ENCODE results near the gene MIAT.
"Not testable (repeated sequence)": the region's sequence is repeated elsewhere in the genome, so short reads cannot be mapped to it uniquely, and the experiment has no call there.

MIAT gene

GRCh38 chr22:26701323-26701722, 43.9 kb downstream of the MIAT start:
- no peak for DNase-seq

- no peak for DNase-seq
Measured at GRCh38 chr22:26702906-26703830, 45.8 kb downstream of the MIAT start.

DNA sequence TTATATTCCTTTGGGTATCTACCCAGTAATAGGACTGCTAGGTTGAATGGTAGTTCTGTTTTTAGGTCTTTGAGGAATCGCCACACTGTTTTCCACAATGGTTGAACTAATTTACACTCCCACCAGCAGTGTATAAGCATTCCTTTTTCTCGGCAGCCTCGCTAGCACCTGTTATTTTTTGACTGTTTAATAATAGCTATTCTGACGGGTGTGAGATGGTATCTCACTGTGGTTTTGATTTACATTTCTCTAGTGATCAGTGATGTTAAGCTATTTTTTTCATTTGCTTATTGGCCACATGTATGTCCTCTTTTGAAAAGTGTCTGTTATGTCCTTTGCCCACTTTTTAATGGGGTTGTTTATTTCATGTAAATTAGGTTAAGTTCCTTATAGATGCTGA, 48.0 kb downstream of the MIAT start:
- not testable (repeated sequence) for DNase-seq

GRCh38 chr22:26707090-26707489, 49.7 kb downstream of the MIAT start:
- DNase-seq: no peak

DNA sequence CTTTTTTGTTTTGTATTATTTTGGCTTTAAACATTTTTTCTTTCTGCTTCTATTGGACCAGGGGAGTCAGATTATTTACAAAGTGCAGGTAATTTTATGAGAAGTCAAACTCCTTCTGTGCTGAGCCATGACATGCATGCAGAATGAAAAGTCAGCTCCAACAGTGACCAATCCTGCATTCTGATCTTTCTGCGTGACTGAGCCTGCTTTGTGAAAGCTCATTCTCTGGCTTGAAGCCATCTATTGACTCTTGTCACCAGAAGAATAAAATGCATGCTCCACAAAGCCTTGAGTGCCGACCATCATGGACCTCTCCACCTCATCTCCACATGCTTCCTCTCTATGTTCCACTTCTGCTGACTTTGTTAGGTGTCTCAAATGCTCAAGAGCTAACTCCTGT, 50.2 kb downstream of the MIAT start:
- DNase-seq: peak; percentile 0

DNA sequence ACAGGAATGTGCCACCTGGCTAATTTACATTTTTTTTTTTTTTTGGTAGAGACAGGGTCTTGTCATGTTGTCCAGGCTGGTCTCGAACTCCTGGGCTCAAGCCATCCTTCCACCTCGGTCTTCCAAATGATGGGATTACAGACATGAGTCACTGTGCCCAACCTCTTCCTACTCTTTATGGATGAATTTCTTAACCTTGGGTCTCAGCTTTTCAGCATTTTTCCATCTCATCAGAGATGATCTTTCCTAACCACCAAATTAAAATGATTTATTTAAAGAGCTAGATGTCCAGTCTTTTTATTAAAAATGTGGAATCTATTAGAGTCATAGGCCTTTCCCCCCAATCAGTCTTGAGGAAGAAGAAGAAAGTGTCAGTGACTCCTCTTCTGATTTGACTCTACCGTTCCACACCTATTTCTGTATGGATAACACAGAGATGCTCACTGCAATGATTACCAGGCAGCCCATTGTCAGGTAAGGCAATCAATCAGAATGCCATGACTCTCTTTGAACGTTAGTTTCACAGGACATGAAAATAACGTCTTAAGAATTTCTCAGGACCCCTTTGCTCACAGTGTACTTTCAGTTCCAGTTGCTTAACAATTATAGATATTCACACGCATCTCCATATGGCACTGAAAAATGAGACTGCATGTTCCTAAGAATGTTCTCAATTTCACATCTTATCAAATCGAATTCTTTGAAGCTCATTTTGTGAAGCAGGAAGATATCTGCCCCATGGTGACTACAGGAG, 51.0 kb downstream of the MIAT start:
- no peak for DNase-seq

GRCh38 chr22:26709617-26710390, 52.4 kb downstream of the MIAT start:
- DNase-seq: no peak

GRCh38 chr22:26711205-26711963, 54.0 kb downstream of the MIAT start:
- DNase-seq: no peak

DNA sequence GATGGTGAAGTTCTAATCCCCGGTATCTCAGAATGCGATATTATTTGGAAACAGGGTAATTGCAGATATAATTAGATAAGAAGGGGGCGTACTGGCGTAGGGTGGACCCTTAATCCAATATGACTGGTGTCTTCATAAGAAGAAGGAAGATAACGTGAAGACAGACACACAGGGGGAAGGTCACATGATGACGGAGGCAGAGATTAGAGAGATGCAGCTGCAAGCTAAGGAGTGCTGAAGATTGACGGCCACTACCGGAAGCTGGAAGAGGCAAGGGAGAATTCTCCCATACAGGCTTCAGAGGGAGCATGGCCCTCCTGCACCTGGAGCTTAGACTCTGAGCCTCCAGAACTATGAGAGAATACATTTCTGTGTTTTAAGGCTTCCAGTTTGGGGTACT, 54.8 kb downstream of the MIAT start:
- no peak for DNase-seq

DNA sequence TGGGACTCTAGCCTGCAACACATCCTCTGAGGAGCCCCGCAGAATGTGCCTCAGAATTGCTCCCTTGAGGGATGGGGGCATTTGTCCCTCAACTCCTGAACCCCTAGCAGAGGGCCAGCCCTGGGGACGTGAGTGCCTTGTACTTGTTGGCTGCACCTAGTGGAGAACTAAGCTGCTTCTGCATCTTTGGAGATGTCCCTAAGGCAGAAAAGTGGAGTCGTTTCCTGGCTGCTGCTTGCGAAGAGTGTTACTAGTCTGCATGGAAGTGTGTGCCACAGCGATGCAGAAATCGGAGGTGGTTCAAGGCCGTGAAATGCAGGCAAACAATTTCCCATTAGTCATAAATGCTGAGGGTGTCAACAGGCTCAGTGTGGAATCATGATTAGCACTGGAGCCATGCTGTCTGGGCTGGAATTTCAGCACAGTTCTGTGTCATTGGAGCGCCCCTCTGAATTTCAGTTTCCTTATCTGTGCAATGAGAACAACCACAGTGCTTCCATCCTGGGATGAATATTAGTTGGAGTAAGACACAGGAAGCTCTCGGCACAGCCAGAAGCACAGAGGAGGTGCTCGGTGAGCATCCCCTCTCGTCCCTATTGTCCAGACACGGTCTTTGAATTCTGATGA, 56.5 kb downstream of the MIAT start:
- no peak for DNase-seq

DNA sequence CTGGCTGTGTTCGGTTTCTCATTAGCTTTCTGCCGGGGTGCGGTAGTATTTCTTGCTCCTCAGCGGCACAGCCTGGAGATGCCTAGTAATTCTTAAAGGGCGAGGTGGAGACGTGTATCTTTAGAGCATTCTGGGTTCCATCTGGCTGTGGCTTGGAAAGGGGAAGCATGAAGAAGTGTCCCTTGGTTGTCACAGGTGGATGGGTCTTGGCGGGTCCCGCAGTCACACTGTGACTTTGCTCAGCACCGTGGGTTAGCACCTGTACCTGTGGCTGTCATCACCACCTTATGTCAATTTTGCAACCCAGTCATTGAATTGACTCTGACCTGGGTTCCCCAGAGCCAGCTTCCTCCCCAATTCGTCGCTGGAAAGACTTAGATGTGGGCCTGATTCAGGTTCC, 57.6 kb downstream of the MIAT start:
- no peak for DNase-seq

DNA sequence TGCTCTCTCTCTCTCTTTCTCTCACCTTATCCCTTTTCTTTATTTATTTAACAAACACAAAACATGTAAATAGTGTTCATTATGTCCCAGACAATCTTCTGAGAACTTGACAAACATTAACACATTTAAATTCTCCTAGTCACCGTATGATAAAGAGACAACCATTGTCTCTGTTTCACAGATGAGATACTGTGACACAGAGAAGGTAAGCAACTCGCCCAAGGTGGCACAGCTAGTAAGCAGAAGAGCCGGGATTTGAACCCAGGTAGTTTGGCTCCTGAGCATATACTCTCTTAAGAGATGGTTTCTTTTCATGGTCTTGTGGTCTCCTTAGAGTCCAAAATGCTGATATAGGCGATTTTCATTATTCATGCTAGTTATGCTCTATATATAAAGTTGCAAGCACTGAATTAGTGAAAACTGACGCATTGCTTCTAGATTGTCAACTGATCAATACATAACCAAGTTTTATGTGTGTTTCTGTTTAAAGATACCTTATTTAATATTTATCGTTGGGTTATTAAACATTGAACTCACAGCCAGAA, 58.1 kb downstream of the MIAT start:
- DNase-seq: no peak

GRCh38 chr22:26718488-26718887, 61.1 kb downstream of the MIAT start:
- no peak for DNase-seq

DNA sequence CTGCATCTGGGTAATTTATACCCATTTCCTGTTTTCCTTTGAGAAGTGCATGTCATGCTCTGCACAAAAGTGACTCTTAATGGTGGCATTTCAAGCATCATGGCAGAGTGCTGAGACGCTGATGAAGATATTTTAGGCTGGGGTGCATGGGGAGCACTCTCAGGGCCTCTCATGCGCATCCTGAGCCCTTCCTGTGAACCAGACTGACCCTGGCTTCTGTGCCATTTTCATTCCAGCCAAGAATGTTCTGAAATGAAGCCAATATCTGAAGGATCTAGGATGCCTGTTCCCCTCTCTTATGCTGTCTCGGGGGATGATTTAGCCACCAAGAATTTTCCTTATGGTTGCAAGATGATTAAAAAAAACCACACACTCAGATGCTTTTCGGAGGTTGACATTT, 61.5 kb downstream of the MIAT start:
- peak; percentile 44 for DNase-seq

DNA sequence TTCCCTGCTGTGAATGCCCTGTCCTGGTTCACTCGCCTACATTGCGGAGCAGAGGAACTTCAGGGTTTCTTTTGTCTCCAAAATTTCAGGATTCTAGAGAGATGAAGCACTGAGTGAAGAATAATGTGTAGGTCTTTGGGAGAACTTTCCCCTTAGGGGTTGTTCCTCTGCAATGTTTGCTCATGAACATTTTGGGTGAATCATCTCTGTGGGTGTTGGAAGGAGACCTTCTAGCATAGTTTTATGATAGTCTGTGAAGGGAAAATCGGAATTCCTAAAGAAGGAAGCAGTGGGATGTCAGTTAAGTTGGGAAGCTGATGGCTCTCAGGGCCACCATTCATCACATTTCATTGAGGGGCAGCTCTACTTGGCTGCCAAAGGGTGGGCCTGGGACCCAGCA, 64.8 kb downstream of the MIAT start:
- no peak for DNase-seq

- no peak for DNase-seq
Measured at GRCh38 chr22:26724414-26724813, 67.0 kb downstream of the MIAT start.

DNA sequence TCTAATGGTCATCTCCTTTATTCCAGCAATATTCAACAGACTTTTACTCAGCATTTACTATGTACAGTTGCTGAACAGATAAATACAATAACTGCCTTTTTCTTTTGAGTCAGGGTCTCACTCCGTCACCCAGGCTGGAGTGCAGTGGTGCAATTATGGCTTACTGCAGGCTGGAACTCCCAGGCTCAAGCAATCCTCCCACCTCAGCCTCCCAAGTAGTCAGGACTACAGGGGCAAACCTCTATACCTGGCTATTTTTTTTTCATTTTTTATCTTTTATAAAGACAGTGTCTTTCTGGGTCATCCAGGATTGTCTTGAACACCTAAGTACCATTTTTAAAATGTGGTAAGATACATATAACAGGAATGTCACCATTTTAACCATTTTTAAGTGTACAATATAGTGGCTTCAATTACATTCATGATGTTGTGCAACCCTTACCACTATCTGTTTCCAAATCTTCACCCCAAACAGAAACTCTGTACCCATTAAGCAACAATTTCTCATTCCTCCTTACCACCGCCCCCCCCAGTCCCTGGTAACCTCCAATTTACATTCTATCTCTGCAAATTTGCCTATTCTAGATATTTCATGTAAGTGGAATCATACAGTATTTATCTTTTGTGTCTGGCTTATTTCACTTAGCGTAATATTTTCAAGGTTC, 67.8 kb downstream of the MIAT start:
- no peak for DNase-seq

All from DMS79 treated with DMSO at 0.1 percent for 48 hours (cell line).